Stomach (tissue), 4 donors: ENCODE results near the gene CHPF.

ENCODE experiments used
- POLR2A ChIP-seq, 4 donors: fragments of 450-650 bp; IDR thresholded peaks; one replicate each; pipeline ENCODE4 v1.6.1; 2016; ENCODE audit warnings: antibody characterized with exemption in 4 of 4, control low read depth in 2 of 4, mild to moderate bottlenecking in 1 of 4, moderate library complexity in 1 of 4
- POLR2AphosphoS5 ChIP-seq, 3 donors: sonication (generic); formaldehyde crosslinking; IDR thresholded peaks; one replicate each; pipeline ENCODE4 v1.6.1; 2016; ENCODE audit warnings: antibody characterized with exemption in 3 of 3
- TF ChIP-seq, protein P1 (sequence below), 7 experiments: fragments of 450-650 bp in 4 of 7; fragments of 200-600 bp in 3 of 7; sonication (generic) in 3 of 7; IDR thresholded peaks; one replicate each; pipeline ENCODE4 v1.5.1; 2016 to 2019; ENCODE audit warnings: antibody characterized with exemption in 7 of 7, control low read depth in 2 of 7, mild to moderate bottlenecking in 1 of 7

DNA sequence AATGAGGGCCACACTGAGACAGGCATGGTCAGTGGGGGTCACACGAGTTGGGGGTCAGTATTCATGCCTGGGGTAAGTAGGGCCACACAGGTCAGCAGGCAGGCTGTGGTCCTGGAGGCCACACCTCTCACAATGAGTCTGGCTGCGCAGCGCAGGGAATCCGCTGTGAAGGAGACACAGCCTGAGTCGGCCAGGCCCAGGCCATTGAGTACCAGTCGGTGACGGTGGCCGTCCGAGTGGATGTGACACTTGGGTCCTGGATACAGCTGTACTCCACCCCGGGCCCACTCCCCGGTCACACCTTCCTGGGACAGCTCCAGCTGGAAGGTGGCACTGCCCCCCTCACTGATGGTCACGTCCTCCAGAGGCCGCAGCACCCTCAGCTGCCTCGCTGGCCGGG is 10.7 kb upstream of the CHPF start:
- no peak for TF ChIP-seq POLR2A (IDR thresholded peaks at IDR 0.05)
- TF ChIP-seq, protein P1, sequence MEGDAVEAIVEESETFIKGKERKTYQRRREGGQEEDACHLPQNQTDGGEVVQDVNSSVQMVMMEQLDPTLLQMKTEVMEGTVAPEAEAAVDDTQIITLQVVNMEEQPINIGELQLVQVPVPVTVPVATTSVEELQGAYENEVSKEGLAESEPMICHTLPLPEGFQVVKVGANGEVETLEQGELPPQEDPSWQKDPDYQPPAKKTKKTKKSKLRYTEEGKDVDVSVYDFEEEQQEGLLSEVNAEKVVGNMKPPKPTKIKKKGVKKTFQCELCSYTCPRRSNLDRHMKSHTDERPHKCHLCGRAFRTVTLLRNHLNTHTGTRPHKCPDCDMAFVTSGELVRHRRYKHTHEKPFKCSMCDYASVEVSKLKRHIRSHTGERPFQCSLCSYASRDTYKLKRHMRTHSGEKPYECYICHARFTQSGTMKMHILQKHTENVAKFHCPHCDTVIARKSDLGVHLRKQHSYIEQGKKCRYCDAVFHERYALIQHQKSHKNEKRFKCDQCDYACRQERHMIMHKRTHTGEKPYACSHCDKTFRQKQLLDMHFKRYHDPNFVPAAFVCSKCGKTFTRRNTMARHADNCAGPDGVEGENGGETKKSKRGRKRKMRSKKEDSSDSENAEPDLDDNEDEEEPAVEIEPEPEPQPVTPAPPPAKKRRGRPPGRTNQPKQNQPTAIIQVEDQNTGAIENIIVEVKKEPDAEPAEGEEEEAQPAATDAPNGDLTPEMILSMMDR (IDR thresholded peaks at IDR 0.05) = no peak
- TF ChIP-seq POLR2AphosphoS5 (IDR thresholded peaks at IDR 0.05) = no peak
